Parathyroid adenoma (tissue), 2 donors: Measurements from ENCODE around the gene SLC22A31.
"Not testable (repeated sequence)": the region's sequence is repeated elsewhere in the genome, so short reads cannot be mapped to it uniquely, and the experiment has no call there.

ENCODE experiments used
- H2AFZ ChIP-seq: fragments of 300-600 bp; sonication (generic); one replicate; pipeline ENCODE4 v1.7.0; 2017; ENCODE audit warnings: antibody characterized with exemption, mild to moderate bottlenecking
- H3K27ac ChIP-seq: fragments of 300-600 bp; sonication (generic); one replicate; pipeline ENCODE4 v1.7.0; 2017
- H3K27me3 ChIP-seq: fragments of 300-600 bp; sonication (generic); one replicate; pipeline ENCODE4 v1.7.0; 2017; ENCODE audit warnings: low read length; ENCODE audit not compliant: control insufficient read depth, insufficient read depth
- H3K36me3 ChIP-seq: fragments of 300-600 bp; sonication (generic); one replicate; pipeline ENCODE4 v1.7.0; 2017; ENCODE audit warnings: low read length; ENCODE audit not compliant: control insufficient read depth, insufficient read depth
- H3K4me1 ChIP-seq: fragments of 300-600 bp; sonication (generic); one replicate; pipeline ENCODE4 v1.7.0; 2017; ENCODE audit warnings: control low read depth
- H3K4me2 ChIP-seq: fragments of 300-600 bp; sonication (generic); one replicate; pipeline ENCODE4 v1.7.0; 2017; ENCODE audit warnings: low read length
- H3K4me3 ChIP-seq: fragments of 300-600 bp; sonication (generic); one replicate; pipeline ENCODE4 v1.7.0; 2017; ENCODE audit warnings: low read depth, low read length
- H3K79me2 ChIP-seq: fragments of 300-600 bp; sonication (generic); one replicate; pipeline ENCODE4 v1.7.0; 2017; ENCODE audit warnings: control low read depth
- H3K9ac ChIP-seq: fragments of 300-600 bp; sonication (generic); one replicate; pipeline ENCODE4 v1.7.0; 2017; ENCODE audit warnings: mild to moderate bottlenecking
- H3K9me3 ChIP-seq: fragments of 300-600 bp; sonication (generic); one replicate; pipeline ENCODE4 v1.7.0; 2017; ENCODE audit warnings: low read length; ENCODE audit not compliant: control insufficient read depth
- CTCF ChIP-seq: fragments of 300-600 bp; sonication (generic); IDR thresholded peaks from one replicate; pipeline ENCODE4 v1.7.0; 2017; ENCODE audit warnings: antibody characterized with exemption, mild to moderate bottlenecking
- donor health status: primary hyperparathyroidism.

The SLC22A31 gene

GRCh38 chr16:89187770-89188392 is 12.5 kb downstream of the SLC22A31 start:
- Histone ChIP-seq H3K4me3 (no peak overlapping the region), H3K27me3 (no peaks in the 10 kb centered on the region), H3K4me1 (no peaks in the 10 kb centered on the region), H3K79me2 (no peaks in the 10 kb centered on the region), H3K27ac (no peak overlapping the region), H3K36me3 (no peaks in the 10 kb centered on the region), H3K9me3 (no peaks in the 10 kb centered on the region), H3K4me2 (no peak overlapping the region), H3K9ac (no peak overlapping the region), H2AFZ (no peak overlapping the region)
- no peak for TF ChIP-seq CTCF

- H2AFZ ChIP-seq, result no peak overlapping the region
- no peak overlapping the region for H3K27ac ChIP-seq
- H3K4me1 ChIP-seq, result no peaks in the 10 kb centered on the region
- no peak for TF ChIP-seq CTCF
- no peaks in the 10 kb centered on the region for H3K27me3 ChIP-seq
- no peaks in the 10 kb centered on the region for H3K36me3 ChIP-seq
- no peak overlapping the region for H3K4me3 ChIP-seq
- no peak overlapping the region for H3K9ac ChIP-seq
- H3K4me2 ChIP-seq, result no peak overlapping the region
- H3K79me2 ChIP-seq, result no peaks in the 10 kb centered on the region
- H3K9me3 ChIP-seq, result no peaks in the 10 kb centered on the region
Measured at GRCh38 chr16:89187032-89187769, 13.1 kb downstream of the SLC22A31 start.

GRCh38 chr16:89186593-89187031 is 13.7 kb downstream of the SLC22A31 start:
- H3K4me3 ChIP-seq, H3K9me3 ChIP-seq, H3K27me3 ChIP-seq, H2AFZ ChIP-seq, H3K4me1 ChIP-seq, H3K4me2 ChIP-seq, H3K9ac ChIP-seq, H3K79me2 ChIP-seq, H3K27ac ChIP-seq, H3K36me3 ChIP-seq: not testable (repeated sequence)

GRCh38 chr16:89185887-89186592 is 14.3 kb downstream of the SLC22A31 start:
- not testable (repeated sequence) for H3K27me3 ChIP-seq, H3K27ac ChIP-seq, H3K9ac ChIP-seq, H3K4me3 ChIP-seq, H3K4me2 ChIP-seq, H2AFZ ChIP-seq, H3K4me1 ChIP-seq, H3K9me3 ChIP-seq, H3K79me2 ChIP-seq, H3K36me3 ChIP-seq

GRCh38 chr16:89184933-89185794 is 15.2 kb downstream of the SLC22A31 start:
- H3K79me2 ChIP-seq, result no peaks in the 10 kb centered on the region
- H3K4me3 ChIP-seq, result no peak overlapping the region
- no peak overlapping the region for H3K4me2 ChIP-seq
- H3K27ac ChIP-seq, result no peak overlapping the region
- no peak for TF ChIP-seq CTCF
- no peaks in the 10 kb centered on the region for H3K4me1 ChIP-seq
- H3K27me3 ChIP-seq, result no peaks in the 10 kb centered on the region
- H2AFZ ChIP-seq, result no peak overlapping the region
- H3K9me3 ChIP-seq, result no peaks in the 10 kb centered on the region
- no peak overlapping the region for H3K9ac ChIP-seq
- no peaks in the 10 kb centered on the region for H3K36me3 ChIP-seq
